Nephron (organoid): ENCODE measurements around the gene ERC1.
"Not testable (repeated sequence)": the region's sequence is repeated elsewhere in the genome, so short reads cannot be mapped to it uniquely, and the experiment has no call there.

Experiments
- H3K27ac Mint-ChIP-seq, 3 experiments: 2 replicates each; pipeline ENCODE4 v1.8.0; 2020; ENCODE audit warnings: mixed read lengths in 3 of 3, mild to moderate bottlenecking in 2 of 3, moderate library complexity in 1 of 3
- H3K27me3 Mint-ChIP-seq: 2 replicates; pipeline ENCODE4 v1.8.0; 2021; ENCODE audit warnings: low read depth, mild to moderate bottlenecking, moderate library complexity, mixed read lengths
- H3K36me3 Mint-ChIP-seq: 2 replicates; pipeline ENCODE4 v1.8.0; 2020; ENCODE audit warnings: low read depth, mixed read lengths
- H3K4me1 Mint-ChIP-seq: 2 replicates; pipeline ENCODE4 v1.8.0; 2020; ENCODE audit warnings: mixed read lengths
- H3K4me3 Mint-ChIP-seq, 3 experiments: 2 replicates each; pipeline ENCODE4 v1.8.0; 2020; ENCODE audit warnings: mild to moderate bottlenecking in 3 of 3, mixed read lengths in 3 of 3, moderate library complexity in 2 of 3
- H3K9me3 Mint-ChIP-seq: 2 replicates; pipeline ENCODE4 v1.8.0; 2020; ENCODE audit warnings: mixed read lengths
- CTCF ChIP-seq, 3 experiments: fragments of 200-600 bp; sonication (generic); IDR thresholded peaks; one replicate each; pipeline ENCODE4 v1.5.0; 2021; ENCODE audit warnings: antibody characterized with exemption in 3 of 3; ENCODE audit not compliant: unreplicated experiment in 3 of 3

Gene ERC1

GRCh38 chr12:1130164-1130563 lies 139.1 kb downstream of the ERC1 start:
- TF ChIP-seq CTCF (IDR thresholded peaks at IDR 0.05; ENCODE audit: unreplicated experiment in 3 of 3): no peak
- H3K27ac Mint-ChIP-seq: no peak overlapping the region
- H3K4me1 Mint-ChIP-seq: no peaks in the 10 kb centered on the region
- no peaks in the 10 kb centered on the region for H3K27me3 Mint-ChIP-seq
- H3K9me3 Mint-ChIP-seq: peaks cover 2% of the 10 kb centered on the region
- H3K4me3 Mint-ChIP-seq: no peak overlapping the region
- H3K36me3 Mint-ChIP-seq: peaks cover 30% of the 10 kb centered on the region

GRCh38 chr12:1130571-1130970 lies 139.5 kb downstream of the ERC1 start:
- Mint-ChIP-seq H3K9me3 (peaks cover 2% of the 10 kb centered on the region), H3K36me3 (peaks cover 30% of the 10 kb centered on the region), H3K27me3 (no peaks in the 10 kb centered on the region), H3K27ac (no peak overlapping the region), H3K4me1 (no peaks in the 10 kb centered on the region), H3K4me3 (no peak overlapping the region)
- TF ChIP-seq CTCF (IDR thresholded peaks at IDR 0.05; ENCODE audit: unreplicated experiment in 3 of 3): no peak

- Mint-ChIP-seq H3K4me3 (no peak overlapping the region), H3K27me3 (no peaks in the 10 kb centered on the region), H3K36me3 (peaks cover 20% of the 10 kb centered on the region), H3K27ac (no peak overlapping the region), H3K9me3 (no peaks in the 10 kb centered on the region), H3K4me1 (no peaks in the 10 kb centered on the region)
- TF ChIP-seq CTCF (IDR thresholded peaks at IDR 0.05; ENCODE audit: unreplicated experiment in 3 of 3): no peak
Measured at GRCh38 chr12:1131811-1132224, 140.8 kb downstream of the ERC1 start.

- H3K27ac Mint-ChIP-seq: no peak overlapping the region
- H3K4me3 Mint-ChIP-seq: no peak overlapping the region
- H3K36me3 Mint-ChIP-seq: peaks cover 20% of the 10 kb centered on the region
- H3K4me1 Mint-ChIP-seq: no peaks in the 10 kb centered on the region
- no peaks in the 10 kb centered on the region for H3K27me3 Mint-ChIP-seq
- TF ChIP-seq CTCF (IDR thresholded peaks at IDR 0.05; ENCODE audit: unreplicated experiment in 3 of 3): no peak
- no peaks in the 10 kb centered on the region for H3K9me3 Mint-ChIP-seq
Measured at GRCh38 chr12:1132311-1132710, 141.3 kb downstream of the ERC1 start.

GRCh38 chr12:1138691-1139090 lies 147.7 kb downstream of the ERC1 start:
- Mint-ChIP-seq H3K4me1 (no peaks in the 10 kb centered on the region), H3K27ac (no peak overlapping the region), H3K9me3 (no peaks in the 10 kb centered on the region), H3K36me3 (peaks cover 29% of the 10 kb centered on the region), H3K4me3 (no peak overlapping the region), H3K27me3 (no peaks in the 10 kb centered on the region)
- TF ChIP-seq CTCF (IDR thresholded peaks at IDR 0.05; ENCODE audit: unreplicated experiment in 3 of 3): no peak

- peaks cover 64% of the 10 kb centered on the region for H3K36me3 Mint-ChIP-seq
- not testable (repeated sequence) for H3K27me3 Mint-ChIP-seq, H3K4me3 Mint-ChIP-seq, H3K4me1 Mint-ChIP-seq, H3K27ac Mint-ChIP-seq, H3K9me3 Mint-ChIP-seq
Measured at GRCh38 chr12:1146758-1147157, 155.7 kb downstream of the ERC1 start.
